Neural progenitor cell (in vitro differentiated cells): Measurements from ENCODE around the gene FAM185A.

Experiments
- CTCF ChIP-seq: fragments of 200-600 bp; sonication (generic); IDR thresholded peaks from 2 replicates; pipeline ENCODE4 v1.5.1; 2017; ENCODE audit warnings: antibody characterized with exemption, mild to moderate bottlenecking
- EZH2 ChIP-seq: fragments of 200-600 bp; sonication (generic); IDR thresholded peaks from 2 replicates; pipeline ENCODE4 v1.6.1; 2017; ENCODE audit warnings: antibody characterized with exemption, mild to moderate bottlenecking, moderate library complexity

GRCh38 chr7:102834999-102835398, 86.2 kb downstream of the FAM185A start:
- TF ChIP-seq EZH2, result no peak
- no peak for TF ChIP-seq CTCF
